ENCODE data around the gene PRR22.

The PRR22 gene

GRCh38 chr19:5814123-5814851 is 29.7 kb upstream of the PRR22 start:
- no peak for DNase-seq

- no peak for DNase-seq
These were observed 26.6 kb upstream of the PRR22 start for GRCh38 chr19:5811117-5811516.

GRCh38 chr19:5809469-5809868 is 24.9 kb upstream of the PRR22 start:
- DNase-seq, result no peak

- no peak for DNase-seq
These were observed 24.5 kb upstream of the PRR22 start for GRCh38 chr19:5809053-5809452.

GRCh38 chr19:5808120-5808816 is 23.7 kb upstream of the PRR22 start:
- DNase-seq, result no peak

- DNase-seq, result no peak
These were observed 22.4 kb upstream of the PRR22 start for GRCh38 chr19:5806905-5807304.

- no peak for DNase-seq
These were observed 21.6 kb upstream of the PRR22 start for GRCh38 chr19:5806133-5806489.

GRCh38 chr19:5805462-5806132 is 21.1 kb upstream of the PRR22 start:
- DNase-seq, result peak; percentile 82

- DNase-seq, result no peak
These were observed 20.2 kb upstream of the PRR22 start, which contains the start of gene NRTN for GRCh38 chr19:5804516-5805461. TSS of gene NRTN (plus strand) at chr19:5805067. CDS start at chr19:5824166, 19,099 bp downstream.

- peak; percentile 99 for DNase-seq
These were observed 19.4 kb upstream of the PRR22 start for GRCh38 chr19:5803752-5804515.

GRCh38 chr19:5803441-5803751 is 18.9 kb upstream of the PRR22 start:
- DNase-seq, result no peak

GRCh38 chr19:5801796-5802619 is 17.5 kb upstream of the PRR22 start:
- no peak for DNase-seq

- DNase-seq, result no peak
These were observed 16.1 kb upstream of the PRR22 start for GRCh38 chr19:5800361-5801270.

GRCh38 chr19:5799247-5800241 is 15.0 kb upstream of the PRR22 start:
- no peak for DNase-seq

GRCh38 chr19:5798244-5798643 is 13.7 kb upstream of the PRR22 start:
- no peak for DNase-seq

GRCh38 chr19:5795382-5795919 is 10.9 kb upstream of the PRR22 start:
- DNase-seq, result no peak

GRCh38 chr19:5793188-5793587 is 8.6 kb upstream of the PRR22 start:
- no peak for DNase-seq

- DNase-seq, result no peak
These were observed 7.7 kb upstream of the PRR22 start for GRCh38 chr19:5792224-5792623.
